ENCODE data around the gene MEPE. TPM values are rescaled to one million over a fixed set of nuclear protein-coding genes. Genes with fewer than 3 reads are reported as not detected.

The MEPE gene, protein sequence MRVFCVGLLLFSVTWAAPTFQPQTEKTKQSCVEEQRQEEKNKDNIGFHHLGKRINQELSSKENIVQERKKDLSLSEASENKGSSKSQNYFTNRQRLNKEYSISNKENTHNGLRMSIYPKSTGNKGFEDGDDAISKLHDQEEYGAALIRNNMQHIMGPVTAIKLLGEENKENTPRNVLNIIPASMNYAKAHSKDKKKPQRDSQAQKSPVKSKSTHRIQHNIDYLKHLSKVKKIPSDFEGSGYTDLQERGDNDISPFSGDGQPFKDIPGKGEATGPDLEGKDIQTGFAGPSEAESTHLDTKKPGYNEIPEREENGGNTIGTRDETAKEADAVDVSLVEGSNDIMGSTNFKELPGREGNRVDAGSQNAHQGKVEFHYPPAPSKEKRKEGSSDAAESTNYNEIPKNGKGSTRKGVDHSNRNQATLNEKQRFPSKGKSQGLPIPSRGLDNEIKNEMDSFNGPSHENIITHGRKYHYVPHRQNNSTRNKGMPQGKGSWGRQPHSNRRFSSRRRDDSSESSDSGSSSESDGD
- polyA plus RNA-seq: not detected

DNA sequence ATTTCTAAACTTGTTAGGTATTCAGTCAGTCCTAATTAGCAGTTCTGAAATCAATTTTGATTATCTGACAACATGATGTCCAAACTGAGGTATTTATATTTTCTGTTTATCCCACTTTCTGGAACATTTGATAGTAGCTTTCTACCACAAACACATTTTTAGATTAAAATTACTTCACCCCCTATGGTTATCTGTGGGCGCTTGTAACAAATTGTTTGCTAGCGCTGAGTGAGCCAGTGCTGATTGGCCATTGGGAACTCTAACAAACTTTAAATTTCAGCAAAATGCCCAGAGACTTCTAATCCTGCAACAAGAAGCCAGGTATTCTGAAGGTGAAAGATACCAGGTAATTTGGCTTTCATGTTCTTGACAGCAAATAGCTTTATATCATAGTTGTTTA, at the start of gene MEPE:
MEPE (plus strand) TSS at position 301 of the 400 bp plus-strand sequence. CDS start 1,746 bp downstream, outside the sequence.
- H3K27me3 Mint-ChIP-seq: peaks cover 1% of the 10 kb centered on the region
- H3K4me1 Mint-ChIP-seq: no peaks in the 10 kb centered on the region
- H3K9me3 Mint-ChIP-seq: no peaks in the 10 kb centered on the region
- H3K27ac Mint-ChIP-seq: no peak within 1 kb of the TSS
- H3K4me3 Mint-ChIP-seq: no peak within 1 kb of the TSS
- no peaks in the 10 kb centered on the region for H3K36me3 Mint-ChIP-seq

DNA sequence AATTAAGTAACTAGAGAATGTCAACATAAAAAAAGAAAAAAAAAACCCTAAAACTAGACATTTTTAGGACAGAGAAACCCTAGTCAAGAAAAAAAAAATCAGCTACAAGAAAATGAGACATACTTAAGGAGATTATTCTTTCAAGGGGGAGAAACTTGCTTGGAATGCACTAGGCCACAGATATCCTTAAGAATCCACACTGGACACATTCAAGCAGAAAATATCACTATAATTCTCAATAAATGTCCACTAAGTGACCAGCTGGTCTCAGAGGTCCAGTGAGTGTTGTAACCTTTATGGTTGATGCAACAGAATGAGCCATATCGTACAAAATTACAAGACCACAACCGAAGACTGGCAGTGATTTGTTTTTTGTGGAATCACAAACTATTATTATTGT, 49.0 kb upstream of the MEPE start:
- Mint-ChIP-seq H3K27ac (no peak overlapping the region), H3K27me3 (peaks cover 2% of the 10 kb centered on the region), H3K9me3 (peaks cover 0 to 1% (median 0%) of the 10 kb centered on the region in 3 donors)

DNA sequence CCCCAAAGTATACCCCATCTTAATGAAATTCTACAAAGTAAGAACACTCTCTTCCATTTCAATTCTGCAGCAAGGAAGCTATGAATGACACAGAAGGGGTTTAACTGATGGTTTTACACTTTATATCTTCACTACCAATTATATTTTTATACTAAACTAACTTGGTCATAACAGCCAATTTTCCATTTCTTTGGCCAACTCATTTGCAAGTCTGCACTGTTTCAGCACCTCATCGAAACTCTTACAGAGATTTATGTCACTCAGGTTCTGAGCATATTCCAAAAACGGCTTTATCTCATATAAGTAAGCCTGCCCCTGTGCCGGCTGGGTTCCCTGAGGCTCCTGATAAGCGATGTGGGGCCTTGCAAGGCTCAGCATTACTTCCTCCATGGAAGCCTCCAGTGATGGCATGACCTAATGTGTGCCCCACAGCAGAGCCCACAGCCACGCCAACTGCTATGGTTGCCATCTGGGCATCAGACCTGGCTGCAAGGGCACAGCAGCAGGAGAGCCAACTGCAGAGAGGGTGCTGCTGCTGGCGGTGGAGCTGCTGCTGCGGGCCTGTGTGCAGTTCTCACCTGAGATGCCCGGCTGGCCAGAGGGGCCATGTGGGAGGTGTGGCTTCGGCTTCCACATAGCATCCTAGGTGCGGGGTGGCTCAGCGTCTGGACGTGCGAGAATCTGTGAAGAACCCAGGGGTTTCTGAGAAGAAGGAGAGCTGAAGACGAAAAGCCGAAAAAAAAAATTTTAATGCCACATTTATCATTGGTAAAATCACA, 46.8 kb upstream of the MEPE start:
- Mint-ChIP-seq H3K4me1 (no peaks in the 10 kb centered on the region), H3K9me3 (peaks cover 0 to 1% (median 0%) of the 10 kb centered on the region in 3 donors), H3K36me3 (no peaks in the 10 kb centered on the region), H3K27me3 (peaks cover 2% of the 10 kb centered on the region), H3K4me3 (no peak overlapping the region), H3K27ac (no peak overlapping the region)

More for the DNA sequence above, 49.0 kb upstream of the MEPE start:
- no peaks in the 10 kb centered on the region for H3K4me1 Mint-ChIP-seq
- H3K4me3 Mint-ChIP-seq: no peak overlapping the region
- no peaks in the 10 kb centered on the region for H3K36me3 Mint-ChIP-seq

DNA sequence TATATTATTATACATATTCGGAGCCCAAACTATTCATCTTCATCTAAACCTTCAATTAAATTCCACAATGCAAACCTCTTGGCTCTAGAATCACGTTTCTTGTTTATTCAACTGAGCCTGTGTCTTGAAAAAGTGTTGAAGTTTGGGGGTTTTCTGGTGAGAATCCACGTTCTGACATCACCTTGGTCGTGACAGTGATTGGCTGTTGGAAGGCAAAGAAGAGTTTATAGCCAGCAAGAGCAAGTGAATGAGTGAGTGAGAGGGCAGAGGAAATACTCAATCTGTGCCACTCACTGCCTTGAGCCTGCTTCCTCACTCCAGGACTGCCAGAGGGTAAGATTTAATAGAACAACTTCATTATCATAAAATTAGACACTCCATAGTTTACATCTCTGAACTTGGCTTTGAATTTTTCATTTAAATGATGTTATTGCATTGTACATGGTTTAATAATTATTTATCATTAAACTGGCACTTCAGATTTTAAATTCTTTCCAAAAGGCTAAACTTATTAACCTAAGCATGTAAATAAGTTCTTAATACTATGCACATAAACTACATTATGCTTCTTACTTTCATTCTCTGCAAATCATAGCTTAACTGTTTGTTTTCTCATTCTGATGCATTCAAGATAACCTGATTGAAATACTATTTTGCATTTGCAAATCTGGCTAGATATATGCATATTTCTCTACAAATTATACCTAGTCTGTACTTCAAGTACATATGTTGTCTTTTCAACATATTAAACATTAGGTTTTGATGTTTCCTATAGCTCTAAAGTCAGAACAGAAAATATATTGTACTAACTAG, 33.3 kb upstream of the MEPE start, which contains the start of gene IBSP:
IBSP (plus strand) TSS at position 254 of the 813 bp plus-strand sequence. CDS start 2,808 bp downstream, outside the sequence.
- H3K27me3 Mint-ChIP-seq: no peaks in the 10 kb centered on the region
- H3K4me1 Mint-ChIP-seq: no peaks in the 10 kb centered on the region
- no peak within 1 kb of the TSS for H3K27ac Mint-ChIP-seq
- no peak within 1 kb of the TSS for H3K4me3 Mint-ChIP-seq
- H3K9me3 Mint-ChIP-seq: no peaks in the 10 kb centered on the region
- no peaks in the 10 kb centered on the region for H3K36me3 Mint-ChIP-seq

DNA sequence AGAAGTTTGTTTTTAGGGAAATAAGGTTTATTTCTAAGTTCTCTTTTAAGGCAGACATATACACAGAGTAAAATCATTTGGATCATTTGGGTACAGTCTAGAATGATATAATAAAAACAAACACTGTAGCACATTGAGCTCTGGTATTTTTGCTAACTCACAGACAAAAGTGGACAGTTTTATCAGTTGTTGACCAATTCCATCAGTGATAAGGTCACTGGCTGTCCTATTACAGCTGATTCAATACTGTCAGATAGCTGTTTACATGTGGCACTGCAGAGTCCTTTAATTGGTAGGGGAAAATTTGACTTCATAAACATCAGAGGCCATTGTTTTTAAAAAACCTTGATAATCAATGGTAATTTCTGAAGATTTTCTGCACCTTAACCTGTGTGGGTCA, 29.9 kb upstream of the MEPE start:
- Mint-ChIP-seq H3K27ac (no peak overlapping the region), H3K36me3 (no peaks in the 10 kb centered on the region), H3K9me3 (no peaks in the 10 kb centered on the region), H3K4me1 (no peaks in the 10 kb centered on the region), H3K4me3 (no peak overlapping the region), H3K27me3 (no peaks in the 10 kb centered on the region)

DNA sequence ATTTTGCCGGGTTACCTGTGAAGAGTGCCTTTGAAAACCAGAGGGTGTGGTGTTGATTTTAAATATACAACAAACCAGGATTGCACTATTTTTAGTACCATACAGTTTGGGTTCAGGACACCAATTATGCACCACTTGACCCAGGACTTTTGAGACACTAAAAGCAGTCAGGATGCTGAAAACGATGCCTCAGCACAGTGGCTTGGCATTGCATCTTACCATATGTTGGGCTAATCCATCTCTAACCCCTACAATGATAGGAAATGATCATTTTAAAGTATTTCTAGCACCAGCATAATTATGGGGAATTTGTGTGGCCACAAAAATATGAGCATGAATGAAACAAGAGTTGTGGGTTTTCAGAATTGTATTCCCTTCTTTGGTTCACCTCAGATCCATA, 29.3 kb upstream of the MEPE start:
- Mint-ChIP-seq H3K4me1 (no peaks in the 10 kb centered on the region), H3K27me3 (no peaks in the 10 kb centered on the region), H3K4me3 (no peak overlapping the region), H3K27ac (no peak overlapping the region), H3K9me3 (no peaks in the 10 kb centered on the region), H3K36me3 (no peaks in the 10 kb centered on the region)

DNA sequence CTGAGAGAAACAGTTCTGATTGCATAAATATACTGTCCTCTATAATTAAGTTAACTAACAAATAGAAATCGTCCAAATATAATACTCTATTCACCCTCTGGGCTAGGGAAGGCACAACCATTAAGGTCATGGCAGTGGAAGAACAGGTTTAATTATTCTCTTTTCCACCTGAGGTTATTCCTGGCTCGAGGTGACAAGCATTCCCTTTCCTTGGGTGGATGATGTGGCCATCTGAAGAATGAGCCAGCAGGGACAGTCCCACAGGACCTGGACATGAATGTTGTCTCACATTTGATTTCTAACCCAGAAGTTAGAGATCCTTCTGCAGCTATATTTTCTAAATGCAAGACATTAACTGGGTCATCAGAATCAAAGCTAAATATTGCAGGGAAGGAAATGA, 27.9 kb upstream of the MEPE start:
- Mint-ChIP-seq H3K9me3 (no peaks in the 10 kb centered on the region), H3K27ac (no peak overlapping the region), H3K4me3 (no peak overlapping the region), H3K27me3 (no peaks in the 10 kb centered on the region), H3K4me1 (no peaks in the 10 kb centered on the region), H3K36me3 (no peaks in the 10 kb centered on the region)

DNA sequence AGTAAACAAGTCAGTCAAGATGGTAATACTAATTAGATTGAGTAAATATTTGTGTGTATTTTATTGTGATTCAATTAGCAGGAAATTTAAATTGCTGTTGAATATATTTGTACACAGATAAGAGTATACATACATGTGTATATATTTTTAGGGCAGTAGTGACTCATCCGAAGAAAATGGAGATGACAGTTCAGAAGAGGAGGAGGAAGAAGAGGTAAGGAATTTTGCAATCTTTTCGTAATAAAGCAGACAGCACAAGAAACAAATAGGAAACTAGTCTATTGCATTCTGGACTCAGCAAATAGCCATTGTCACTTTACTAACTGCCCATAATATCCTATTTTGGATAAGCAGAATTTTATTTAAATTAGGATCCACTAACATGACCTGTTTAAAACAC, 26.8 kb upstream of the MEPE start:
- no peak overlapping the region for H3K4me3 Mint-ChIP-seq
- no peak overlapping the region for H3K27ac Mint-ChIP-seq
- H3K9me3 Mint-ChIP-seq: no peaks in the 10 kb centered on the region
- no peaks in the 10 kb centered on the region for H3K27me3 Mint-ChIP-seq
- no peaks in the 10 kb centered on the region for H3K36me3 Mint-ChIP-seq
- H3K4me1 Mint-ChIP-seq: no peaks in the 10 kb centered on the region

DNA sequence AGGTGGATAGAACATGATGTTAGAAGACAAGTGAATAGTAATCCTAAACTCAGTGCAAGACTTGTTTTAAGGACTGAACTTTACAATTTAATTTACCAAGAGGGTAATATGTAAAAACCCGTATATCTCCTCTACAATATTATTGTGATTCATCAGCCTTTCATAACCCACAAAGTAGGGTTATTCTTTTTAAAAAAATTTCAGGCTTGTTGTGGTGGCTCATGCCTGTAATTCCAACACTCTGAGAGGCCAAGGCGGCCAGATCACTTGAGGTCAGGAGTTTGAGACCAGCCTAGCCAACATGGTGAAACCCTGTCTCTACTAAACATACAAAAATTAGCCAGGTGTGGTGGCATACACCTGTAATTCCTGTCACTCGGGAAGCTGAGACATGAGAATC, 26.2 kb upstream of the MEPE start:
- H3K4me3 Mint-ChIP-seq: no peak overlapping the region
- no peaks in the 10 kb centered on the region for H3K36me3 Mint-ChIP-seq
- H3K4me1 Mint-ChIP-seq: no peaks in the 10 kb centered on the region
- H3K27me3 Mint-ChIP-seq: no peaks in the 10 kb centered on the region
- H3K27ac Mint-ChIP-seq: no peak overlapping the region
- no peaks in the 10 kb centered on the region for H3K9me3 Mint-ChIP-seq

DNA sequence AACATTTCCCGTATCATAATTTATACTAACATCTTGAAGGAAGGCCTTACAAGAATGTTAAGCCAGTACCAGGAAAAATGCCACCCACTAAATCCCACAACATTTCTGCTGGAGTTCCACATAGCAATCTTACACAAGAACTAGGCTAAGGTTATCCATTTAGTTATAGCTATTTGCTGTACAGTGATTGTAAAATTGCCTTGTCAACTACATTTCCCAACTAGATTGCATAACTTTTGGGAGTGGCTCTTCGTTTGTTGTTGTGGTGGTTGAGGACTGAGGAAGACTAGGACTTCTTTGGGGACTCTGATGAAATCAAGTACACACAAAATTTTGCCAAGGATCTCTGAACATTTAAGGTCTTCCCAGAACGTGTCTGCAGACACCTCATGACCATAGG, 25.4 kb upstream of the MEPE start:
- no peaks in the 10 kb centered on the region for H3K4me1 Mint-ChIP-seq
- no peak overlapping the region for H3K4me3 Mint-ChIP-seq
- H3K36me3 Mint-ChIP-seq: no peaks in the 10 kb centered on the region
- no peaks in the 10 kb centered on the region for H3K27me3 Mint-ChIP-seq
- H3K27ac Mint-ChIP-seq: no peak overlapping the region
- no peaks in the 10 kb centered on the region for H3K9me3 Mint-ChIP-seq

DNA sequence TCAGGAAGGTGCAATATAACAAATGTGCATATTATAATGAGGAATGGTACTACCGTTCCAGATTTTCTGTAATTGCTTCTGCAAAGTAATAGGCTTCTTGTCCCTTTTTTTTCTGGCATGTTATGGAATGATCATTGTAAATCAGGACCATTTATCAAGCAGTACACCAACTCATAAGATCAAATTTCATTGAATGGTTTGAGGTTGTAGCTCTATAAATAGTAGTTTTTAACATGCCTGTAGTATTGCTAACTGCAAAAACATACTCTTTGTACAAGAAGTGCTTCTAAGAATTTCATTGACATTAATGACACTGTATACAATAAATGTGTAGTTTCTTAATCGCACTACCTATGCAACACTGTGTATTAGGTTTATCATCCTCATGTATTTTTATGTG, 20.8 kb upstream of the MEPE start:
- H3K27me3 Mint-ChIP-seq: no peaks in the 10 kb centered on the region
- no peaks in the 10 kb centered on the region for H3K36me3 Mint-ChIP-seq
- H3K4me3 Mint-ChIP-seq: no peak overlapping the region
- peaks cover 3 to 8% (median 4%) of the 10 kb centered on the region in 3 donors for H3K9me3 Mint-ChIP-seq
- H3K27ac Mint-ChIP-seq: no peak overlapping the region
- H3K4me1 Mint-ChIP-seq: no peaks in the 10 kb centered on the region

DNA sequence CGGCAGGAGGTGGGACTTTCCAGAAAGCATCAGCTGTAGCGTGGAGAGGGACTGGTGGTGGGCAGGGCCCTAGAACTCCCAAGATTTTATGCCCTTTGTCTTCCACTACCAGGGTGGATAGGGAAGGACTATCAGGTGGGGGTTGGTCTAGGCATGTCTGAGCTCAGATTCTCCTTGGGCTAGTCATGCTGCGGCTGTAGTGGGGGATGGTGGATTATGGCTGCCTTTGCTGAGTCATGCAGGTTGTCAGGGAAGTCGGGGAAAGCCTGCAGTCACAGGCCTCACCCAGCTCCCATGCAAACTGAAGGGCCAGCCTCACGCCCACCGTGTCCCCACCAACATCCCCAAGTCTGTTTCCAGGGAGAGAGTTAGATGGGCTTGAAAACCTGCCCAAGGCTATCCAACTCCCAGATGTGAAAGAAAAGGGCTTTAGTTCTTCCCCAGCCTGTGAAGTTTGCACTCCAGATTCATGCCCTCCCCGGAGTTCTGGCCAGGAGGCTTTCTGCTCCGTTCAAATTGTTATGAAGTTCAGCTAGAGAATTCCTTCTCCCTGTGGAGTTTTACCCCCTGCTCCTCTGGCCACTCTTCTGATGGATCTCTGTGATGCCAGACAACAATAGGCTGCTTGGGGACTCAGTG, 13.4 kb upstream of the MEPE start:
- peaks cover 4% of the 10 kb centered on the region for H3K27me3 Mint-ChIP-seq
- no peak overlapping the region for H3K27ac Mint-ChIP-seq
- peaks cover 3% of the 10 kb centered on the region for H3K36me3 Mint-ChIP-seq
- no peak overlapping the region for H3K4me3 Mint-ChIP-seq
- no peaks in the 10 kb centered on the region for H3K4me1 Mint-ChIP-seq
- peaks cover 0 to 9% (median 2%) of the 10 kb centered on the region in 3 donors for H3K9me3 Mint-ChIP-seq

DNA sequence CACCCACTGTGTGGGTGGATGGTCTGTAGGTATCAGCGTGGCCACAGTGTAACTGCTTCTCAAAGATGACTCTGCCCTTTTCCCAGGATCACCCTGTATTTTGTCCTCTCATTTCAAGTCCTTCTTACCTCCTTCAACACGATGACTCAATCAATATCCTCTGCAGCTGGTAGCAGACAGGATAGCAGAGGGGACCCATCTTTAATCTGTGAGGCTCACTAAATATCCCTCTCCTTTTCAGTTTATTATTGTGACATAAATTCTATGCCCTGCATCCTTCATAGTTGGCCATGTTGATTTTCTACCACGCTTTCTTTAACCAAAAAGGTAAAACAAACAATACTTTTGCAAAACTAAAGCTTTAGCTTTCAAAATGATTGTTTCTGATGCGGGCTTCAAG, 9.6 kb upstream of the MEPE start:
- Mint-ChIP-seq H3K9me3 (peaks cover 0 to 5% (median 0%) of the 10 kb centered on the region in 3 donors), H3K27ac (no peak overlapping the region), H3K4me1 (no peaks in the 10 kb centered on the region), H3K4me3 (no peak overlapping the region), H3K36me3 (peaks cover 3% of the 10 kb centered on the region), H3K27me3 (peaks cover 4% of the 10 kb centered on the region)

DNA sequence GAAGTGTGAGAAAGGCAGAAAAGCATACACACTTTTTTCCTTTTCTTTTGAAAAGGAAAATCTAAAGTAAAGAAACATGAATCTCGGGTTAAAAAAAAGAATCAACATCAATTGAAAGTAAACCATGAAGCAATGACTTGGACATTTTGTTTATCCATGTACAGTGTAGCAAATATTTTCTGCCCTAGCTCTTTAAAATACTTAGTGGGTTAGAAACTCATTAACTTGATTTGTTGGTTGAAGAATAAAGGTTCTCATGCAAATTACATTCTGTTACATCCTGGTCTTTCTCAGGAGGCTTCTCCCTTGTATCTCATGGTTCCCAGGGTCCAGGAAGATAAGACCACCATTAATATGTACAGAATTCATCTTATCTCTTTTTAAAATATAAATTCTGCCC, 9.0 kb upstream of the MEPE start:
- Mint-ChIP-seq H3K4me3 (no peak overlapping the region), H3K9me3 (peaks cover 0 to 5% (median 0%) of the 10 kb centered on the region in 3 donors), H3K27me3 (peaks cover 4% of the 10 kb centered on the region), H3K4me1 (no peaks in the 10 kb centered on the region), H3K36me3 (peaks cover 3% of the 10 kb centered on the region), H3K27ac (no peak overlapping the region)
